GM23338 (cell line): ENCODE results near the gene WTIP.

Experiments
- CREB1 ChIP-seq: fragments of 250-450 bp; sonication (Bioruptor Pico); IDR thresholded peaks from 2 replicates; pipeline ENCODE4 v1.5.0; 2020; ENCODE audit warnings: low read depth, mild to moderate bottlenecking, moderate library complexity
- CTCF ChIP-seq, 2 experiments: fragments of 200-600 bp in 1 of 2; sonication (generic) in 1 of 2; conservative IDR thresholded peaks; 2 replicates each; pipeline versions ENCODE4 v1.5.1 to v1.6.1; 2016 to 2017; ENCODE audit warnings: antibody characterized with exemption in 2 of 2, low read depth in 2 of 2, mild to moderate bottlenecking in 2 of 2, moderate library complexity in 1 of 2
- ETS1 ChIP-seq: IDR thresholded peaks from 2 replicates; pipeline ENCODE4 v1.6.1; 2016; ENCODE audit warnings: antibody characterized with exemption
- EZH2 ChIP-seq: fragments of 200-600 bp; sonication (generic); IDR thresholded peaks from one replicate; pipeline ENCODE4 v1.8.0; 2017; ENCODE audit warnings: antibody characterized with exemption, mild to moderate bottlenecking, low read depth; ENCODE audit not compliant: unreplicated experiment
- EZH2phosphoT487 ChIP-seq: fragments of 200-600 bp; sonication (generic); IDR thresholded peaks from one replicate; pipeline ENCODE4 v1.8.1; 2018; ENCODE audit warnings: antibody characterized with exemption; ENCODE audit not compliant: unreplicated experiment
- JUNB ChIP-seq: IDR thresholded peaks from one replicate; pipeline ENCODE4 v1.6.1; 2016; ENCODE audit warnings: antibody characterized with exemption; ENCODE audit not compliant: unreplicated experiment
- POLR2AphosphoS5 ChIP-seq: IDR thresholded peaks from 2 replicates; pipeline ENCODE4 v1.6.1; 2016; ENCODE audit warnings: antibody characterized with exemption, low read depth
- REST ChIP-seq: IDR thresholded peaks from one replicate; pipeline ENCODE4 v1.6.1; 2018; ENCODE audit warnings: antibody characterized with exemption; ENCODE audit not compliant: unreplicated experiment
- STAT1 ChIP-seq: IDR thresholded peaks from one replicate; pipeline ENCODE4 v1.6.1; 2016; ENCODE audit warnings: antibody characterized with exemption; ENCODE audit not compliant: unreplicated experiment
- ZNF114 ChIP-seq: fragments of 250-450 bp; sonication (Bioruptor Pico); IDR thresholded peaks from 2 replicates; pipeline ENCODE4 v1.5.0; 2020; ENCODE audit warnings: mild to moderate bottlenecking, moderate library complexity
- ZNF462 ChIP-seq: fragments of 250-450 bp; sonication (Bioruptor Pico); IDR thresholded peaks from 2 replicates; pipeline ENCODE4 v1.5.0; 2020; ENCODE audit warnings: mild to moderate bottlenecking, moderate library complexity

GRCh38 chr19:34512254-34512822, 30.8 kb downstream of the WTIP start:
- TF ChIP-seq CREB1 (CRISPR knock-in tag), result no peak
- TF ChIP-seq CTCF (conservative IDR thresholded peaks at IDR 0.05; ENCODE audit: low read depth in 2 of 2), result no peak
- TF ChIP-seq EZH2, result no peak
- TF ChIP-seq REST, result no peak
- TF ChIP-seq POLR2AphosphoS5, result no peak
- TF ChIP-seq EZH2phosphoT487, result no peak
- no peak for TF ChIP-seq ETS1
- TF ChIP-seq STAT1, result no peak
- no peak for TF ChIP-seq JUNB
- TF ChIP-seq ZNF114 (CRISPR knock-in tag), result no peak
- TF ChIP-seq ZNF462 (CRISPR knock-in tag), result no peak
